GM19395 (cell line): Measurements from ENCODE around the gene TSC22D2.

Experiments used
- ATAC-seq: cut with Tn5 transposase; IDR thresholded peaks from one replicate; pipeline ENCODE4 v1.9.1; 2021; ENCODE audit warnings: mild to moderate bottlenecking, moderate library complexity; ENCODE audit not compliant: unreplicated experiment

TSC22D2 gene

DNA sequence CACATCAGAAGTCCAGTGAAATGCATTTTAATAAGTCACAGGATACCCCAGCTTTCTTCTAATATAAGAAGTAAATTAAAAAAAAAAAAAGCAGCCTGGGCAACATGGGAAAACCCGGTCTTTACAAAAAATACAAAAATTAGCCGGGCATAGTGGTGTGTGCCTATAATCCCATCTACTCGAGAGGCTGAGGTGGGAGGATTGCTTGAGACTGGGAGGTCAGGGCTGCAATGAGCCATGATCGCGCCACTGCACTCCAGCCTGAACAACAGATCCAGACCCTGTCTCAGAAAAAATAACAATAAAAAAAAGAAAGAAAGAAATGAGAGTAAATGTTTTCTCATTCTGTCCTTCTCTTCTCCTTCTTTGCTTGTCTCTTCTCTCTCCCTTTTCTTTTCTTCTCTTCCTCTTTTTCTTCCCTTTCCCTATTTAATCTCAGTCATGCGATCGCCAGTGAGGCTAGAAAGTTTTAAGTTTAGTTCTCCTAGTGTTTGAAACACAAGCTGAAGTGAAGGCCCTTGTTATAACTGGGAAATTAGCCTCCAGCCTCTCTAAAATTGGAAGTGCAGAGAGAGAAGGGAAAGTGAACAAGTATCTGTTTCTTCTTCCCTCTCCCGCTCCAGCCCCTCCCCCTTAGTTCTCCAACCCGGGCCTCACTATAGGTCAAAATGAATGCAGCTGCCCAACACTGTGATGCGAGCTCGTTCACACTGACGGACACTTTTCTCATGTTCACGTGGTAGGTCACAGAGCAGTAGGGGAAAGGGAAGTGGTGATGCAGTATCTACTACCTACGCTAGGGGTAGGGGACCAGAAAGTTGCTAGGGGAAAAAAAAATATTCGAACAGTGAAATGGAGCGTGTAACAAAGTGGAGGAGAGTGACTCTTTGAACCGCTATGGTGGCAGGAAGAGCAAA is 23.5 kb upstream of the TSC22D2 start:
- peak; percentile 99 for ATAC-seq

DNA sequence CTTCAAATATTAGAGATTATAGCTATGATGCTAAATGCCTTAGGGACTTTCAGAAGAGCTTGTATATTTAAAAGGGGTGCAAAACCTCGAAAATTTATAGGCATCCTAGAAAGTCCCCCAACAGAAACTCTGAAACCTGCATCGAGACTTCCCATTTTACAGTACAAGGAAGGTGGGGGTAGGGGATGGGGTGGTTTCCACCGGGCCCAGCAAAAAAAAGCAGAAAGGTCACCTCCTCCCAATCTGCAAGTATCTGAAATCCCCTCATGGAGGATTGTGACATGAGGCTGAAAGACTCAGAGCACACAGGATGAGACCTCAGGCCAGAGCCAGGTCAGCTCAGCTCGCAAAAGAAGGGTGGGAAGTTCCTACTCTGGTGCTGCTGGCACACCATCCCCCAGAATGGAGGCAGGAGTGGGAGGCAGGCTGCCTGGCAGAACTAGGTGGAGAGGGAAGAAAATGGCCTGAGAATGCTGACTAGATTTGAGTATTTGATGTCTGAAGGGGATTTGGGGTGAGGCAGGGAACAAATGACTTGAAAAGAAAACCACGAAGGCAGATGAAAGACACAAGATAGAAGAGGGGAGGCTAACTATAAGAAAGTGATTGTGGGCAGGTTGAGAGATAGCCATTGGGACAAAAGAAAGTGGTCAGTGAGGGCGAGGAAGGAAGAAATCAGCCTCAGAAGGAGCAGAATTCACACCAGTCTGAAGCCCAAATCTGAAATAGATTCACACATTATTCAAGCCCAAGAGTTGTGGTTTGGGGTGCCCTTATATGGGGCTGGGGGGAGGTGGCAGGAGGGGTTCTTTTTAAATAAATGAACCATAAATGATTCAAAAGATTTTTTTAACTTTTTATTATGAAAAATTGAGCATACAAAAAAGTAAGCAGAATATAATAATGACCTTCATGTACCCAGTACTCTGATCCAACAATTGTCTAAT is 22.5 kb upstream of the TSC22D2 start:
- ATAC-seq = peak; percentile 40

DNA sequence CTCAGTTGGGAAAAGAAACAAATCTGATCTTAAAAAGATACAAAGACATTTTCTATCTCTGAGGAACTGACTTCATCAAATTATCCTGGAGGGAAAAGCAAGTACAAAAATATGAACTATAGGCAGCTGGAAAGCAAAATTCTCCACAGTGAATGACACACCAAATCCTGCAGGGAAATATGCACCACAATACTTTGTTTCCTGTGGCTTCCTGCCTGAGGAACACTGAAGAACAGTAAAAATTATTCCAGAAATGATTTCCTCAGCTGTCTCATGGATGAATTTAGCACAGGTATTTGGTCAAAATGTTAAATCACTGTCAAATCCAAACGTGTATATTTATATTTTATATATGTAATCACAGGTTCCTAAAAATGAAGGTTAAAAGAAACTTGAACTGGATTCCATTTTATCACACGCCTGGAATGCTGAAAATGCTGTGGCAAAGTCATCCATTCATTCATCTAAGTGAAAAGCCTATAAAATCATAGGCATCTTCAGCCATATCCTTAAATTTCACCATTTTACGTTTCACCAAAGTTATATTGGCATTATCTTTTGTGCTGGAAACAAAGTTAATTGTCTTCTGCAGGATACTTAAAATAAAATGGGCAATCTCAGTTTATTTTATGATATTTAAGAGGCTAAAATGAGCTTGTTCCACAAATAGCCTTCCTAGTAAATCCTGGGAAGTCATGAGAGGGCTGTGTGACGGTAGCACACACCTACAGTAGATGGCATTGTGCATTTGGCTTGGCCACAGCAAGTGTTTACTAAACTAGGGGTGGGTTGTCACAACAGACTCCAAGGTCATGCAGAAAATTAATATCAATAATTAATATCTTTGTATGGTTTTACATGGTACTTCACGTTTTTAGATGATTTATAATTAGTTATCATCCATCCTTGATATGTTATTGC is 19.3 kb upstream of the TSC22D2 start:
- ATAC-seq = no peak

DNA sequence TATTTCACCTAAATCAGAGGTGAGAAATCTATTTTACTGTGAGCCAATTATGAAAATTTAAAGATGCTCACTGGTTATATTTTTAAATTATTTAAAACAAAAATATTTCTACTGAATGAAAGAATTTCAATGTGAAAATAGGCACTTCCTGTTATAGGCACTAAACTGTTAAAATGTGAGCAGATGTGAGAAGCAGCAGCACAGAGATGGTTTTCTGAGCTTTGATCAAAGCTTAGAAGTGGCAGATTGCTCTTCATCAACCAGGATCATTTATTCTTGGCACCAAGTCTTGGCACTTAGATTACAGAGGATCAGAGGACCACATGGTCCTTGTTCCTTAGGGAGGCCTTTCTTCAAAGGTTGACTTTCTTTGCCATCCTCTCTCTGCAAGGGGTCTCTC is 18.0 kb upstream of the TSC22D2 start:
- ATAC-seq = no peak

DNA sequence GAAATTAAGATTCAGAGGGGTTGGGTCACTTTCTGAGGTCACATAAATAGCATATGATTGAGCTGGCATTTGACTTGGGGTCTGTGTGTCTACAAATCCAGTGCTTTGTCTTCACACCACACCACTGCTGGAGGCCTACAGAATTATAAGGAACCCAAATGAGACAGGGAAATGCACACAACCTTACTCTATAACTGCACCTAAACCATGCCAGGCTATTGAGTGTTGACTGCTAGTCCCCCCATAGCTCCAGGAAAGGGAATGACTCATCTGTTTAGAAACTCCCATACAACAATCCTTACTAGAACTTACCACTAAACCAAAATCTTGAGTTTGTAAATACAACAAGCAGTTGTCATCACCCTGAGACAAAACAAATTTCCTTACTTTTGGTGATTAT is 16.9 kb upstream of the TSC22D2 start:
- ATAC-seq = no peak

DNA sequence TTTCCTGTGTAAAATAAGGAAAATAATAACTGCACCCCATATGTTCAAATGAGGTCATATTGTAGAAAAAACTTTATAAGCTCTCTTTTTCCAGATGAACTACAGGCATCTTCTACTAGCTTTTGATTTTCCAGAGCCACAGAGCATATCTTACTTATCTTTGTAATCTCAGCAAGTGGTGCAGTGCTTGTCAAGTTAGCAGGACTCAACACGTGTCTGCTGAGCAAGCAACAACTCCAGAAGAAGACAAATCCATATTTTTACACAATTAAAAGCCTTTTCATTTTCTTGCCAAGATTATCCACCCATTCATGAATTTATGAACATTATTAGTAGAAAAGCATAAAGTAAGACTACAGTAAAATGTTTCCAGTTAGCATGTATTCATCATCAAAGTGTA is 14.4 kb upstream of the TSC22D2 start:
- no peak for ATAC-seq

DNA sequence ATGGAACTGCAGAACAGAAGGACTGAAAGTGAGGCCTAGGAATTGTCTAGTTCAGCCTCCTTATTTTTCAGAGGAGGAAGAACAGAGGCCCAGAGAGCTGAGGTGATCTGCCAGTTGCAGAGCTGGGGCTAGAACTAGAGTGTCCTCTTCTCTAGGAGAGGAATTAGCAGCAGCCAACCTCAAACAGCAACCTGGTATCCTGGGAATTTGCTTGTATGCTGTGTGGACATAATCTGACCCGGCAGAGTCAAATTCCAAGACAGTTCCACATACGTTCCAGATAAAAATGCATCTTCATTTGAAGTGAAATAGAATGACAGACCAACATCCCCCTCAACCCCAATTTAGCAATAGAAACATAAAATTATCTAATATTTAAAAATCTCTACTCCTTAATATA is 13.5 kb upstream of the TSC22D2 start:
- ATAC-seq = no peak

DNA sequence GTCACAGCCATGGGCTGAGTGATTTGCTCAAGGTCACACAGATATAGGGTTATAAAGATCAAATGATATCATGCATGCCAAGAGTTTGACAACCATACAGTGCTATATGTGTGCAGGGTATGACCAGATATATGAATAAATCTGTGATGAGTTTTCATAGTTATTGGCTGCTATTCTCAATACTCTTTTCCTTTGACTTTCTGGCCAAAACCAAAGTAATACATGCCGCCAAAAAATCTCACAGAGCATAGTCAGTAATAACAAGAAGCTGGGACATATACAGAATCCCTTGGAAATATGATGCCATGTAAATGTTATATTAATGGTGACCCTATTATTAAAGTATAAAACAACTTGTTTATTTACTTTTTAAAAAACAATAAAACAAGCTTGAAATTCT is 11.6 kb upstream of the TSC22D2 start:
- ATAC-seq = no peak

DNA sequence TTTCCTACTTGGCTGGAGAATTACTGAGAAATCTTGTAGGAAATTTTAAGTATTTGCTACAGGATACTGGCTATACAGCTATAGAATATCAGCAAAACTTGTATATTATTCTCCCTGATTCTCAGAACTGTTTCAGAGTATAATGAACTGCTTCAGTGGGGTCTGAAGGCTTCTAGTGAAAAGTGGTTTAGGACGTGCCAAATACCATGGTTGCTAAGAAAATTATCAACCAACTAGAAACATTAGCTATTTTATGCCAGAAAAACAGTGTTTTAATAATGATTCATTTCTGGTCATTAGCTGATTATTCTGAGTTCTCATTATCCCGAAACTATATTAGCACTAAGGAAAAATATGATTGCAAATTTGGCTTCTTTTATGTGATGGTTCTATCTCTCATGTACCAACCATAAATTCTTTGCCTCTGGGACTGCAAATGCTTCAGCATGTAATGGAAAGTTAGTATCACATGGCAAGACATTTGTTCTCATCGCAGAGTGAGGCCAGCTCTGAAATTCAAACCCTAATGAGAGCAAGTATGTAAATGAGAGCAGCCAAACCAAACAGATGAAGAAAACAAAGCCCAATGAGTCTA is 11.0 kb upstream of the TSC22D2 start:
- no peak for ATAC-seq

DNA sequence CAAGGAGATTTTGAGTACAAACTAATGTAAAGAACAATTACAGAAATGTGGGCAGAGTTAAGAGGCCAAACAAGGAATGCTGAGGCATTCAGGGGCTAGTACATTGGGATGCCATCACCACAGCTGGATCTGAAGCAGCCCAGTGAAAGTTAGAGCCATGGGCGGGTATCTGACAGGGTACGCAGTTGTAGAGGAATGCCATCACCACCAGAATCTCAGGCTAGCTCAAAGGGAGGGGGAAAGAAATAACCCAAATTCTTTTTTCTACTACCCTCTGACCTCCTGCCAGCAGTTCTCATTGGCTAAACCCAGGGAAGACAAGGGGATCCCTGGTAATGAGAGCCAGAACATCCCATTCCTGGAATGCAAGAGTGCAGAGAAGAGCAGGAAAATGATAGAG is 9.0 kb upstream of the TSC22D2 start:
- ATAC-seq = no peak

DNA sequence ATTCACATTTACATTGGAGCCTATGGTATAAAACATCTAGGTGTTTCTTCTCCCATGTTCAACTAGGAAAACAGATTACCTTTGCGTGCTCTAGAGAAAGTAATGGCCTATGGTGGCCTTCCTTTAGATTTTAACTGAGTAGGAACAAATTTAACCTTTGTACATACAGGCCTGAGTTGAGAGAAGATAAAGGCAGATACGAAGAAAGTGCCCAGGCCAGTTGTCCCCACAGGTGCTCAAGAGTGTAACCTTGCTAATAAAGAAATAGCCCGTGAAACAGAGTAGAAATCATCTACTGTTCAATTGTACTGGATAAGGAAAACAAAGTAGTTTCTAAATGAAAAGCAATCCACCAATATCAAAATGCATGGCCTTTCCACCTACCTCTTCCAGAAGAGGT is 6.8 kb upstream of the TSC22D2 start:
- ATAC-seq = no peak

DNA sequence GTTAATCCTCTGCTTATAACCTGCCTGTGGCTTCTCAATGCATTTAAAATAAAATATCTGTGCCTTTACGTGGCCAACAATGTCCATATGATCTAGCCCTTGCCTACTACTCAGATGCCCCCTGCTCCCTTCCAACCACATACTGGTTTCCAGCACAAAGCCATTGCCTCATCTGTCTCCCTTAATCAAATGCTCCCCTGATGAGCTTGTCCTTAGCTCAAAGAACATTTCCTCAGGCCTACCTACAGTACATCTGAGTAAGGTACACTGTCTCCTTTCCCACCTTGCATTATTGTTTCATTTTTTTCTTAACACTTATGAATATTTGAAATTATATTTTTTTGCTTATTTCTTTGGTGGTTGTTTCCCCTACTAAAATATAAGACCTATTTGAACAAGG is 5.9 kb upstream of the TSC22D2 start:
- ATAC-seq = no peak

DNA sequence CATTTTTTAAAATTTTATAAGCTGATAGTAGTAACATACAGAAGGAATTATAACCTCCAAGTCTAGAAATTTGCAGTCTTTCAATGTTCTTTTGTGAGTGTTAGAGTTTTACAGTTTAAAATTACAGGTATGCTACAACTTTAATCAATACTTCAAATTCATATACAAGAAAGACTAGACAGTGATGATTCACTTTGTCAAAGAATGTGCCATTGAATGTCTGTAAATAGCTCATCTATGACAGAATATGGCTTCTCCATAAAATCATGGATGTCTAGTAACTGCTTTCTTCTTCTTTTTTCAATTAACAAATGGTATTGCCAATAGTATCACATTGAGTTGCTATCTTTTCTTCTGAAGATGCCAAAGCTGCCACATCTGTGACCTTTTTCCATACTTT is 4.1 kb upstream of the TSC22D2 start:
- no peak for ATAC-seq

DNA sequence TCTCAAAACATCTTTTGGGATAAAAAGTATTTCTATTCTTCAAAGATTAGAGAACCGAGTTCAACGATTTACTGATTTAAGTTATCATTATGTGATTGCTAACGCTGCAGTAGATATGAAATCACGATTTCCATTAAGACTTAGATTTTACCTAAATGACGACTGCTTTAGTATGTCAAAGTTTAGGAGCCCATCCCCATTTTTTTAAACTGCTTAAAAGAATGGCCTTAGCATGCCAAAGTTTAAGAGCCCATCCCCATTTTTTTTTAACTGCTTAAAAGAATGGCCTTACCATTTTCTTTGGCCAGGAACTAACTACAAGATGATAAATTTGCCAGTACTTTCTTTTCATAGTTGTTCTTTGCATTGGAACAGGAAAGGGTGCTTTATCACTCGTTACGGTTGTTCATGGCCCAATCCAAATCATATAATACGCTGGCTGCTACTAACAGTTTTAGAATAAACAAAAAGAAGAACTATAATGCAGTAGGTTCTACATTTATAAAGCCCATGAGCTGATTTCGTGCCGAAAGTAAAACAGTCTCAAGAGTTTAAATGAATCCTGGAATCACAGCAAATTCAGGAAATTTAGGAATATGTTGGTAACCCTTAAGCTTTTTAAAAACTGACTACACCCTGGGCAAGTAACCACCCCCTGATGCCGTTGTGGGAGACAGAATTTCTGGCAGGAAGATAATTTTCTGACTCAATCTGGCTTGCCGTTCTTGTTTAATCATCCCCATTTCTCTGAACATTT is 869 bp upstream of the TSC22D2 start:
- ATAC-seq = no peak

DNA sequence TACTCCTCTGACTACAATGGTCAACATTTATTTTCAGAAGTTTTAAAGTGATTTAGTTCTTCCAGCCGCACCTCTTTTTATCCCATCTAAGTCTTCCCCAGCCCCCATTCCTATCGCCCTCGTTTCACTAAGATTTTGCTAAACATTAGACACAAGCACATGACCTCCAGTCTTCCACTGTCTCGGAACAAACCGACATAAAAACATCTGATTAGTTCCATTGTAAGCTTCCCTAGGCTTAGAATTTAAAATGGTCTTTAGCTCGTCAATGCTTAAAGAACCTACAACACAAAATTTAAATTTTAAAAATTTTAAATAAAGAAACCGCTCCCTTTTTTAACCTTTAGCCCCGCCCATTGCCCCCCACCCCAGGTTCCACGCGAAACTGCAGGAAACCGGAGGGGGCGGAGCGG is 284 bp upstream of the TSC22D2 start:
- peak; percentile 12 for ATAC-seq

DNA sequence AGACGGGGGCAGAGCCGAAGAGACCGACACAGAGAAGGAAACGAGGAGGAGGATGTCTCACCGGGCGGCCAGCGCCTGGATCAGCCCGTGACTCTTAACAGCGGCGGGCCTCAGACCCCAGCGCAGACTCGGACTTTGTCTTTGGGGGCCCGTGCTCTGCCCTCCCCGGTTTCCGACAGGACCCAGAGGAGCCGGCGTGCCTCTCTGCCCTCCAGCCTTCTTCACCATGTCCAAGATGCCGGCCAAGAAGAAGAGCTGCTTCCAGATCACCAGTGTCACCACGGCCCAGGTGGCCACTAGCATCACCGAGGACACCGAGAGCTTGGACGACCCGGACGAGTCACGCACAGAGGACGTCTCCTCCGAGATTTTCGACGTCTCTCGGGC is 1.0 kb downstream of the TSC22D2 start:
- ATAC-seq = no peak

DNA sequence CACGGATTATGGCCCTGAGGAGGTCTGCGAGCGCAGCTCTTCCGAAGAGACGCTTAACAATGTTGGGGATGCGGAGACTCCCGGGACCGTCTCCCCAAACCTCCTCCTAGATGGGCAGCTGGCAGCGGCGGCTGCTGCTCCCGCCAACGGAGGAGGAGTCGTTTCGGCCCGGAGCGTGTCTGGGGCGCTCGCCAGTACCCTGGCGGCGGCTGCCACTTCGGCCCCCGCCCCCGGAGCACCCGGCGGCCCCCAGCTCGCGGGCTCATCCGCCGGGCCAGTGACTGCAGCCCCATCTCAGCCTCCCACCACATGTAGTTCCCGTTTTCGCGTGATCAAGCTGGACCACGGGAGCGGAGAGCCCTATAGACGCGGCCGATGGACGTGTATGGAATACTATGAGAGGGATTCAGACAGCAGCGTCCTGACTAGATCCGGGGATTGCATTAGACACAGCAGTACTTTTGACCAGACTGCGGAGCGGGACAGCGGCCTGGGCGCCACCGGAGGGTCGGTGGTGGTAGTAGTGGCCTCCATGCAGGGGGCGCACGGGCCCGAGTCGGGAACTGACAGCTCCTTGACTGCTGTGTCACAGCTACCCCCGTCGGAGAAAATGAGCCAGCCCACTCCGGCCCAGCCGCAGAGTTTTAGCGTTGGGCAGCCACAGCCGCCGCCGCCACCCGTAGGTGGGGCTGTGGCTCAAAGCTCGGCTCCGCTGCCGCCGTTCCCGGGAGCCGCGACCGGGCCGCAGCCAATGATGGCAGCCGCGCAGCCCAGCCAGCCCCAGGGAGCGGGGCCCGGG is 1.6 kb downstream of the TSC22D2 start:
- ATAC-seq = peak; percentile 38

DNA sequence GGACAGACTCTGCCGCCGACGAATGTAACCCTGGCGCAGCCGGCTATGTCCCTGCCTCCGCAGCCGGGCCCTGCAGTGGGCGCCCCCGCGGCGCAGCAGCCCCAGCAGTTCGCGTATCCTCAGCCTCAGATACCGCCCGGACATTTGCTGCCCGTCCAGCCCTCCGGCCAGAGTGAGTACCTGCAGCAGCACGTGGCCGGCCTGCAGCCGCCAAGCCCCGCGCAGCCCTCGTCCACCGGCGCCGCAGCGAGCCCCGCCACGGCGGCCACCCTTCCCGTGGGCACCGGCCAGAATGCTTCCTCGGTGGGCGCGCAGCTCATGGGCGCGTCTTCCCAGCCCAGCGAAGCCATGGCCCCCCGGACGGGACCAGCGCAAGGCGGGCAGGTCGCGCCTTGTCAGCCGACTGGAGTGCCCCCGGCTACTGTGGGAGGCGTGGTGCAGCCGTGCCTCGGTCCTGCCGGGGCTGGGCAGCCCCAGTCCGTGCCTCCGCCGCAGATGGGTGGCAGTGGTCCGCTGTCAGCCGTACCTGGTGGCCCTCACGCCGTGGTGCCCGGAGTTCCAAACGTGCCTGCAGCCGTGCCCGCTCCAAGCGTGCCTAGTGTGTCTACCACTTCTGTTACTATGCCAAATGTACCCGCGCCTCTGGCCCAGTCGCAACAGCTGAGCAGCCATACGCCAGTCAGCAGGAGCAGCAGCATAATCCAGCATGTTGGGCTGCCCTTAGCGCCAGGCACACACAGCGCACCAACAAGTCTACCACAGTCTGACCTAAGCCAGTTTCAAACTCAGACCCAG is 2.4 kb downstream of the TSC22D2 start:
- ATAC-seq = peak; percentile 2
